A673 (cell line): Measurements from ENCODE around the gene TTC34.

ENCODE experiments used
- CTCF ChIP-seq: fragments of 300-800, 200-600 bp; sonication (generic); conservative IDR thresholded peaks from 2 replicates; pipeline ENCODE4 v1.5.1; 2017; ENCODE audit warnings: low read depth, mild to moderate bottlenecking, antibody characterized with exemption, low read length, moderate library complexity, mixed read lengths
- EZH2 ChIP-seq: fragments of 200-600 bp; sonication (generic); IDR thresholded peaks from 2 replicates; pipeline ENCODE4 v1.6.1; 2017; ENCODE audit warnings: borderline replicate concordance, low read depth, mild to moderate bottlenecking, mixed read lengths, antibody characterized with exemption, low read length; ENCODE audit not compliant: poor library complexity, severe bottlenecking

- no peak for TF ChIP-seq CTCF
- no peak for TF ChIP-seq EZH2
Measured at GRCh38 chr1:2590233-2591141, 211.0 kb downstream of the TTC34 start.
